ENCODE measurements around the gene PGS1.

- TF ChIP-seq TARDBP (IDR thresholded peaks at IDR 0.05; ENCODE audit: borderline replicate concordance) = no peak
- TF ChIP-seq, protein P1, sequence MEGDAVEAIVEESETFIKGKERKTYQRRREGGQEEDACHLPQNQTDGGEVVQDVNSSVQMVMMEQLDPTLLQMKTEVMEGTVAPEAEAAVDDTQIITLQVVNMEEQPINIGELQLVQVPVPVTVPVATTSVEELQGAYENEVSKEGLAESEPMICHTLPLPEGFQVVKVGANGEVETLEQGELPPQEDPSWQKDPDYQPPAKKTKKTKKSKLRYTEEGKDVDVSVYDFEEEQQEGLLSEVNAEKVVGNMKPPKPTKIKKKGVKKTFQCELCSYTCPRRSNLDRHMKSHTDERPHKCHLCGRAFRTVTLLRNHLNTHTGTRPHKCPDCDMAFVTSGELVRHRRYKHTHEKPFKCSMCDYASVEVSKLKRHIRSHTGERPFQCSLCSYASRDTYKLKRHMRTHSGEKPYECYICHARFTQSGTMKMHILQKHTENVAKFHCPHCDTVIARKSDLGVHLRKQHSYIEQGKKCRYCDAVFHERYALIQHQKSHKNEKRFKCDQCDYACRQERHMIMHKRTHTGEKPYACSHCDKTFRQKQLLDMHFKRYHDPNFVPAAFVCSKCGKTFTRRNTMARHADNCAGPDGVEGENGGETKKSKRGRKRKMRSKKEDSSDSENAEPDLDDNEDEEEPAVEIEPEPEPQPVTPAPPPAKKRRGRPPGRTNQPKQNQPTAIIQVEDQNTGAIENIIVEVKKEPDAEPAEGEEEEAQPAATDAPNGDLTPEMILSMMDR (IDR thresholded peaks at IDR 0.05 in 2 of 3, conservative IDR thresholded peaks at IDR 0.05 in 1 of 3; ENCODE audit: control insufficient read depth in 2 of 3, extremely low read depth in 1 of 3, insufficient read depth in 1 of 3, low read depth in 3 of 3, low read length in 3 of 3) = no peak
- TF ChIP-seq PML (IDR thresholded peaks at IDR 0.05; ENCODE audit: low read length) = no peak
Measured at GRCh38 chr17:78409191-78409928, 30.9 kb downstream of the PGS1 start.
